HG03159 (cell line): ENCODE results near the gene KLK11.

Experiments
- ATAC-seq: cut with Tn5 transposase; IDR thresholded peaks from one replicate; pipeline ENCODE4 v1.9.1; 2021; ENCODE audit warnings: mild to moderate bottlenecking, moderate library complexity; ENCODE audit not compliant: unreplicated experiment

KLK11 gene

DNA sequence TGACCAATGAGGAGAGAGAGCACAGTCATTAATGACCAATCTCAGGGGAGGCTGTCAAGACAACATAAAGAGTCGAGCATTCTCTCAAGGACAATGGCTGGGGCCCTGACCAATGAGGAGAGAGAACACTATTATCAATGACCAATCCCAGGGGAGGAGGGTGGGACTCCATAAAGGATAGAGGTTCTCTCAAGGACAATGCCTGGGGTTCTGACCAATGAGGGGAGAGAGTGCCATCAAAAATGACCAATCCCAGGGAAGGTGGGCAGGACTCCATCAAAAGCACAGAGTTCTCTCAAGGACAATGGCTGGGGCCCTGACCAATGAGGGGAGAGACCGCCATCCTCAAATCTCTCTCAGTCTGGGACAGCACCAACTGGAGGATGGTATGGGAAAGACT is 3.3 kb upstream of the KLK11 start:
- no peak for ATAC-seq

DNA sequence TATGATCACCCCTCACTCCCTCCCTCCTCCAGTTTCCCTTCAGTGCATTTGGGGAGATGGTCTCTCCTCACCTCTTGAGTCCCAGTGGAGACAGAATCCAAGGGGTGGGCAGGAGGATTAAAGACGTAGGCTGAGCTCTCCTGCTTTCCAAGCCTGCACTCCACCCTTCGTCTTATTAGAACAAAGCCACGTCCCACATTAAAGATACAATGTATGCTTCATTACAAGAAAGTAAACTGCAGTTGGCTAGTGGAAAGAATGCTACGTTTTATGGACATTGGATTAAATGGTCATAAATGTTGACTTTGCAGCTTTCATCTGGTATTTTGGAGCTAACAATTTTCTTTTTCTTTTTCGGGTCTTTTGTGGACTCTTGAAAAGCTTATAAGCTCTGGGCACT is 1.5 kb upstream of the KLK11 start:
- no peak for ATAC-seq

DNA sequence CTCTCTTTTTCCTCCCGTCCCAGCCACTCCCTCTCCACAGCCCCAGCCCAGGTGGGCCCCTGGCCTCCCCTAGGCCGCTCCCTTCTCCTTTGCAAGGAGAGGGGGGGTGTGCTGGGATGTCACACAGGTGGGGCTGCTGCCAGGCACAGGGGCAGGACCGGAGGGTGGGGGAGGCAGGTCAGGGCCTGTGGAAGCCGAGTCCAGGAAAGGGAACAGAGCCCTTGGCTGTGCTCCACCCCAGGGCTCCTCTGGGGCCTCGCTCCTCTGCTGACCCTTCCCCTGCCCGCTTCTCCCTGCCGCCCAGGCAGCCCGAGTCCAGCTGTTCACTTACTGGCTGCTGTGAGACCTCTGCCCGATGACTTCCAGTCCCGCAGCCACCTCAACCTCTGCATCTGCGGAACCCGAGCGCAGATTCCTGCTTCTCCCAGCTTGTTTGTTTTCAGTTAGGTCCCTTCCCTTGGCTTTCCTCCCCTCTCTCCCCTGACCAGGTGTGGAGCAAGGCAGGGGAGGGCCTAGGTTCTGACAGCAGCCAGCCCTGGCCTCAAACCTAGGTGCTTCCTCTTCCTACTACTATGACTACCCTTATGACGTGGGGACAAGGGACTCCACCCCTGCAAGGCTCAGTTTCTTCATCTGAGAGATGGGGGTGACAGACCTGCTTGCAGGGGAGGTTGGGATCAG is 850 bp upstream of the KLK11 start:
- ATAC-seq = no peak

DNA sequence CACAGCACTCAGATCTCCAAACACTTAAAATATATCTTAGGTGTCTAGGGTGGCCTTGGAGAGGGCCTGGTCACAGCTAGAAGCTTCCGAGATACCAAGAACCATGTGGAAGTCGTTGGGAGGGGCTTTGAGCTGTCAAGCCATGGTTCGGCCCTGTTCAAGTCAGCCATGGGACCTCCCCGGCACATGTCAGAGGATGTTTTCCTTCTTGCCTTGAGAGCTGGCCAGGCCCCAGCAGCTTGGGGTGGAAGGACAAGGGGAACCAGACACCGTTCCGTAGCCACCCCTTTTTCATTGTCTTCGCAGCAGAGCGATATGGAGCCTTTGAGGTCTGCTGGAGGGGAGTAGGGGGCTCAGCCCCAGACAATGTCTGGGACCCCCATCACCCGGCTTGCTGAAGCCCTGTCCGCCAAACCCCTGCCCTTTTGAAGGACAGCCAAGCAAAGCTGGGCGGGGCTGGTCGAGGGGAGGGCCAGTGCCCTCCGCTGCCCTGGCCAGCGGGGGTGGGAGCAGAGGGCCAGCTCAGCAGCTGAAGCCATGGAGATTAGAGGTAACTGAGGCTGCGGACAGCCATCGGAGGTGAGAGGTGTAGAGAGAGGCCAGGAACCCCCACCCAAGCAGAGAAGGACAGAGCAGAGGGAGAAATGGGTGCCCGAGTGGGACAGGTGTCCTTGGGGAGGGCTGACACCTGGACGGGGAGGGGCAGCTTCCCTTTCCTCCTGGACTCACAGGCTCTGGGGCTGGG is 435 bp downstream of the KLK11 start:
- no peak for ATAC-seq

DNA sequence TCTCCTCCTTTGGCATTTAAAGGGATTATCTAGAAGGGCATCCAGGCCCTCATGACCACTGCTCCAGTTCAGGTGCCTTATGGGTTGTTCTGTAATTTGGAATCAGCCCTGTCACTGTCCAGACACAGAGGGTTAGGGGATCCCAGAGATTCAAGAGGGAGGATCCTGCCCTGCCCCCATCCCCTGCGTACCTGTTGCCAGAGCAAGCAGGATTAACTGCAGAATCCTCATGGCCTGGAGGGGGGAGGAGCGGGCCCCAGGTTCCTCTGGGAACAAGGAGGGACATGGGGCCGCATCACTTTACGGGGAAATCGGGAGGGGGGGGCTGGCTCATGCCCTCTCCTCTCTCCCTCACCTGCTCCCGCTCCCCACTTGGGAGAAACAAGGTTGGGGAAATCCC is 1.0 kb downstream of the KLK11 start:
- ATAC-seq = no peak

DNA sequence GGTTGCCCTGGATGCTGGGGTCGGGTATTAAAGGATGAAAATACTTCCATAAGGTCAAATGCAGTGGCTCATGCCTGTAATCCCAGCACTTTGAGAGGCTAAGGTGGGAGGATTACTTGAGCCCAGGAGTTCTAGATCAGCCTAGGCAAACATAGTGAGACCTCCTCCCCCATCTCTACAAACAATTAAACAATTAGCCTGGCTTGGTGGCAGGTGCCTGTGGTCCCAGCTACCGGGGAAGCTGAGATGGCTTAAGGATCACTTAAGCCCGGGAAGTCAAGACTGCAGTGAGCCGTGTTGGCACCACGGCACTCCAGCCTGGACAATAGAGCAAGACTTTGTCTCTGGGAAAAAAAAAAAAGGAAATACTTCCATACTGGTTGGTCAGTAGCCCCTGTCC is 1.5 kb downstream of the KLK11 start:
- ATAC-seq = no peak

DNA sequence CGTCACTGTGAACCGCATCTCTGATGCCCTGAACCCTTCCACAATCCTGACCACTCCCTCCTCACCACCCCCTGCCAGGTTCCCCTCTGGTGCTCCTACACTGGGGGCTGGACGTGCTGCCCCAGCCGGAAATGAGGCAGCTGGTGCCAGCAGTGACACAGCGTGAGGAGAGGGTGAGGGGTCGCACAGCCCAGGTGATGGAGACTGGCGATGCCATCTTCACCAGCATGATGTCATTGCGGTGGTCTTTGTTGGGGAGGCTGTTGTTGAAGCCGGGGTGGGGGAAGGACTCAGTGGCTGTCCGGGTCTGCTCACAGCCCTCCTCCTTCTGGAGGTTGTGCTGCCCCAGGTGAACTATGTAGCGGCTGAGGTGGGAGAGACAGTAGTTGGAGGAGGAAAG is 2.5 kb downstream of the KLK11 start:
- ATAC-seq = no peak

DNA sequence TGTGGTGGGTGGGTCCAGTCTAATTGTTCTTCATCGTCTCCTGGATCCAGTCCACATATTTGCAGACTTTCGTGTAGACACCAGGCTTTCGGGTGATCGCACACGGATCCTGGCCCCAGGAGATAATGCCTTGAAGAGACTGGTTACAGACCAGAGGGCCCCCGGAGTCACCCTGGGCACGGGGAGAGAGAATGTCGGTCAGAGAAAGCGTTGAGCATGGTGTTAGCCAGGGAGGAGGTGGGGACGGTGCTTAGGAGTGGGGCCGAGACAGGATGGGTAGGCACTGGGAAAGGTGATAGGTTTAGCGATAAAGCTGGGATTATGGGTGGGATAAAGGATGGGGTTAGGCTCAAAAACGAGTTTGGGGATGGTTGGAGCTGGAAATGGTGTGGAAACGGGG is 3.9 kb downstream of the KLK11 start:
- ATAC-seq = no peak

DNA sequence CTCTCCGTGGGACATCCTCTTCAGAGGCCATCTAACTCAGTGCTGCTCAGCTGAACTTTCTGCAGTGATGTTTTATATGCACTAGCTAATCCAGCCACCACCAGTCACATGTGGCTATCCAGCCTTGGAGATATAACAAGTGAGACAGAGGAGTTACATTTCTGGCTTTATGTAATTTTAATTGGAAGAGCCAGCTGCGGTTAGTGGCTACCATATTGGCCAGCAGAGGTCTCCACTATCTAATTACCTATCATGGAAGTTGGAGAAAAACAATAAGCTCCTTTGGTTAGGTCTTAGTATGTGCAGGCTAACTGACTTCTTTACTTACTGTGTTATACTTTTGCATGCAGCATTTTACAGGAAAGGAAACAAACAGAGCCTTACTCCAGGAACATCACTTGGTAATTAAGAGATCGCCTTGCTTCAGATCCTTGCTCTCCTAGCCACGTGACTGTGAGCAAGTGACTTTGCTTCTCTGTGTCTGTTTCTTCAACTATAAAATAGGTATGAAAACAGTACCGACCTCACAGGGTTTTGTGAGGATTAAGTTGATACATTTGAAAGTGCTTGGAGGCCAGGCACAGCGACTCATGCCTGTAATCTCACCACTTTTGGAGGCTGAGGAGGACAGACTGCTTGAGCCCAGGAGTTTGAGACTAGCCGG is 5.3 kb downstream of the KLK11 start:
- no peak for ATAC-seq

DNA sequence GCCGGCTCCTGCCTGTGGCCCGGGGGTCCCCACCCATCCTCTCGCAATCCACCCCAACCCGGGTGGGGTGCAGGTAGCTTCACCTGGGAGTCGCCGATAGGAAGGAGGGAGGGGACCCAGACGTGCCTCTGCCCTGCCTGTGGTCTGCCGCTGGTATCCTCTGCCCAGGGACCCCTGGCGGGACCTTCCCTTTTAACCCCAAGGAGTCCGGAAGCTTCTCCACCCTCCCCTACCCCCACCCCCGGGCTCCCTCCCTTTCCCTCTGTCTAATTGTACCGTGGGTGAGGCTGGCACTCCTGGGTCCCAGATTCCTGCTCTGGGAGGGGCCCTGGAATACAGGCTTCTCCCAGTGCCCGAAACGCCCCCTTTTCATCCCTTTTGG is 6.9 kb downstream of the KLK11 start, which contains the start of gene KLK10:
KLK10 (minus strand) TSS at position 166 of the 382 bp plus-strand sequence. CDS start 579 bp downstream, outside the sequence.
- ATAC-seq = no peak

DNA sequence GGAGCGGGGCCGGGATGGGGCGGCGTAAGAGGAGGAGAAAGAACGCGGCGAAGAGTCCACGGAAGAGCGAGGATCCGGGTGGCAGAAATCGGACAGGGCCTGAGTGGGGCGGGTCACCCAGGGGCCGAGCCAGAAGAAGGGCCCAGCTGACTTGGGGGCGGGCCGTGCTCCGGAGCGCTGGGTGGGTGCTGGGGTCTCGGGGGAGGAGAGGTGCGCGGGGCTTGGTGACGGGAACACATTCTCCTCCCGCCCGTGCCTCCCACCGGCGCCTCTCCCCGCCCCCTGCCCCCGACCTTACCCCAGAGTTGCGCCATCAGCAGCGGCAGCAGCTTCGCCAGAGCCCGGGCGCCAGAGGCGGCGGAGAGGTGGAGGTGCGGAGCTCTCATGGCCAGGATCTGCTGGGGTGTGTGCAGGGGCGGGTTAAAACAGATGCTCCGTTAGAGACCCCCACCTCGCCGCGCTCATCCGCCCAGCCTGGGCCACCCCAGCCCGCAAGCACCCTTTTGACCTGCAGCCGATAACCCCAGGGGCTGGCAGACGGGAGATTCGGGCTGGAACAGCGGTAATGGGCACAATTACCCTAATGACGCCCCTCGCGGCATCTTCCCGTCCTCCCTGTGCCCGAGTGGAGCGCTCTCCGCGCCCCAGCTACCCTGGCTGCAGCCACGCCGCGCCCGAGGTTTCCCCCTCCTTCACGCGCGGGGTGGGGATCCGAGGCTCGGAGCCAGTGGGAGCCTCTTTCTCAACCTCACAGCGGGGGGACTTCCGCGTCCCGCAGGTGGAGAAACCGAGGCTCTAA is 7.5 kb downstream of the KLK11 start:
- ATAC-seq = no peak

DNA sequence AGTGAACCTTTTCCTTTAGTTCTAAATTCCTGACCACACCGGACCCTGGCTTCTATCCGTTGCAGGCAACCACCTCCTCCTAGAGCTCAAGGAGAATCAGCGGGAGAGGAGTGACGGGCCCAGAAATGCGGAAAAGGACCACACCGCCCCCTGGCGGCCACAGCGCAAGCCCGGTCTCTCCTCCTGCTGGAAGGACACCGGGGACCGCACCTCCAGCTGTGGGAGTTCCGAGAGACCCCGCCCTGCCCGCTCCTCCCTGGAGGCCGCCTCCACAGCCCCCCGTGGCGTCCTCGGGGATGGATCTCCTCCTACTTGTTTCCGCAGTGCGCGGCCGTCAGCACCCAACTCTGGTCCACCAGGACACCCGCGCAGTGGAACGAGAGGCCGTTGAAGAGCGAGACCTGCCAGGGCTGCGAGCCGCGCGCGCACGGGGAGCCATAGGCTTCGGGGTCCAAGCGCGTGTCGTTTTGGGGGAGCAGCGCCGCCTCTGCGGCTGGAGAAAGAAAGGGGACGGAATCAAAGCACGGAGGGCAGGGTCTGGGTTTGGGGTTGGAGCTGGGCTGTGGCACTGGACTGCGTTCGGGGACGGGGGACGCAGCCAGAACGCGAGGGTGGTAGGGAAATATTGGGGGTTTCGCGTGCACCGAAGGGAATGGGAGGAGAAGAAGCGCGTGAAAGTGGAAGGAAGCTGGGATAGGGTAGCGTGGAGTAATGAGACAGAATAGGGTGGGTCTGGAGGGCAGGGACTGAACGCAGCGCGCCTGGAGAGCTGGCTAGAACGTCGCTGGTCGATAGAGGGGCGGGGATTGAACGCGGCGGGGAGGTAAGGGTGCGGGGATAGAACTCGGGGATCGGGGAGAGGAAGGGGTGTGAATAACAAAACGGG is 9.4 kb downstream of the KLK11 start:
- no peak for ATAC-seq

DNA sequence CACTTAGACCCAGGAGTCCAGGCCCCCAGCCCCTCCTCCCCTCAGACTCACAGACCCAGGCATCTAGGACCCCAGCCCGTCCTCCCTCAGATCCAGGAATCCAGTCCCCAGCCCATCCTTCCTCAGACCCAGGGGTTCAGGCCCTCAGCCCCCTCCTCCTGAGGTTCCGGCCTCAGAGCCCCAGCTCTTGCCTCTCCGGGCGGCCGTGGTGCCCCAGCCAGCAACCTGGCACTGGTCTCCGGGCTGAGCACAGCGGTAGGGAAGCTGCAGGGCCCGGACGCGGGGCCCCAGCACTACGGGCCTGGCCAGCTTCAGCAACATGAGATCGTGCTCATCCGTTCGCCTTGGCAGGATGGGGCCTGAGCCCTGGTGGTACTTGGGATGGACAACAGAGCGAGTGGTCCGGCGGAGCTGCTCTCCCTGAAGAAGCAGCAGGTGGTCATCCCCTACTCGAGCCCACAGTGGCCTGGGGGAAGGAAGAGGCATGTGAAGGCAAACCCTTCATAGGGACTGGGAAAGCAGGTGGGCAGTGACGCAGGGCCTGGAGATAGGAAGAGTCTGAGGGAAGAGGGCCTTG is 10.6 kb downstream of the KLK11 start:
- no peak for ATAC-seq

DNA sequence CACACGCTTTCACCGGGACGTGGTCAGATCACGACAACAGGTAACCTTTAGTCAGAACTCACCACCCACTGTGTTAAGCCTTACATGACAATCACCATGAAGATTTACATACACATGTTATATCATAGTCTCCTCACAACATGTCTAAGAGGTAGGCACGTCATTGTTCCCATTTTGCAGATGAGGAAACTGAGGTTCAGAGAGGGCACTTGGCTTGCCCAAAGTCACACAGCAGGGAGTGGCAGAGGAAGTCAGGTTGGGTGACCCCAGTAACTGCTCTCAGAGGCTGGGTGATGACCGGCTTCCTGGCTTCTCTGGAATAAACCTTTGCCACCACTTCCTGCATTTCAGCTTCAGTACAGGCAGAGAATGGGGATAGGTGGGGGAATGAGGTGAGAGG is 12.2 kb downstream of the KLK11 start:
- no peak for ATAC-seq

DNA sequence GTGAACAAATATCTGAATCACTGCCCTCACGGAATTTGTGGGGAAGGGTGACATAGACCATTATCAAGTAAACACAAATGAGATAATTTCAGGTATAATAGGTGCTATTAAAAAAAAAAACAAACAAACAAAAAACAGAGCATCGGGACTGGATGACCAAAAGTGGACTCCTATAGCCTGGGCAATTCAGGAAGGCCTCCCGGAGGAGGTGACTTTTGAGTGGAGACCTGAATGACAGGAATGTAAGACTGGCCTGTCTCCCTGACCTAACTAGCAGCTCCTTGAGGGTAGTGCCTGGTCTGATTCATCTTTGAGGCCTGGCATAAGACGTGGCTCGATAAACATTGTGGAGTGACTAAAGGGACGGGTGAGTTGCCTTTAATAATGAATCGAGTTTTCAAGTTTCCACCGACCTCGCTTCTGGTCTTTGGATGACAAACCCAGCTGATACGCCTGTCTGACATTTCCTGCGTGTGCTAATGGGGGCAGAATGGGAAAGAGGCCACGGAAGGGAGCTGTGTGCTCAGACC is 13.7 kb downstream of the KLK11 start:
- ATAC-seq = no peak

DNA sequence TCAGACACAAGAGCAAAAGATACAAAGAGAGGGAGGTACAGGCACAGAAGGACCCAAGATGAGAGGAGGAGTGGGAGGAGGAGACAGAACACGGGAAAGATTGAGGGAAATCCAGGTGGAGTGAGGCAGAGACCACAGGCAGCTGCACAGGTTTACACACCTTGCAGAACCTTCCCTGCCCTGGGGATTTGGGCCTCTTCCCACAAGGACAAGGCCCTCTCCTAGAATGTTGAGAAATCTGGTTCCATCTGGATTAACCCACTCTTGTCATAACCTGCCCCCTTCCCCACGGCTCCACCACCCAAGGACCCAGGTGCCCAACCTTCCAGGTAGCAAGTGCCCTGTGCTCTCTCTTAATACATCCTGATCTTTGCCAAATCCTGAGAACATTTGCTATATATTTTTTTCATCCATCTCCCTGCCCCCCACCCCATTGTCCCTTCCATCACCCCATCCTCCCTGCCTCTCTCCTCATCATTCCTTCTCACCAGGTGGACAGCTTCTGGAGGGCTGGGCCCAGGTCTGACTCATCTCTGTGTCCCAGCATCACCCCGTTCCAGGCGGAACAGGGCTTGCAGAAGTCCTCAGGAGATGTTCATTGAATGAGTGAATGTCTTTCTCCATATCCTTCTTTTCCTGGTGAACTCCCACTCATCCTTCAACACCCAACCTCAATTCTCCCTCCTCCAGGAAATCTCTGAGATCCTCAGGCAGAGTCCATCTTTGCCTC is 16.2 kb downstream of the KLK11 start:
- no peak for ATAC-seq

DNA sequence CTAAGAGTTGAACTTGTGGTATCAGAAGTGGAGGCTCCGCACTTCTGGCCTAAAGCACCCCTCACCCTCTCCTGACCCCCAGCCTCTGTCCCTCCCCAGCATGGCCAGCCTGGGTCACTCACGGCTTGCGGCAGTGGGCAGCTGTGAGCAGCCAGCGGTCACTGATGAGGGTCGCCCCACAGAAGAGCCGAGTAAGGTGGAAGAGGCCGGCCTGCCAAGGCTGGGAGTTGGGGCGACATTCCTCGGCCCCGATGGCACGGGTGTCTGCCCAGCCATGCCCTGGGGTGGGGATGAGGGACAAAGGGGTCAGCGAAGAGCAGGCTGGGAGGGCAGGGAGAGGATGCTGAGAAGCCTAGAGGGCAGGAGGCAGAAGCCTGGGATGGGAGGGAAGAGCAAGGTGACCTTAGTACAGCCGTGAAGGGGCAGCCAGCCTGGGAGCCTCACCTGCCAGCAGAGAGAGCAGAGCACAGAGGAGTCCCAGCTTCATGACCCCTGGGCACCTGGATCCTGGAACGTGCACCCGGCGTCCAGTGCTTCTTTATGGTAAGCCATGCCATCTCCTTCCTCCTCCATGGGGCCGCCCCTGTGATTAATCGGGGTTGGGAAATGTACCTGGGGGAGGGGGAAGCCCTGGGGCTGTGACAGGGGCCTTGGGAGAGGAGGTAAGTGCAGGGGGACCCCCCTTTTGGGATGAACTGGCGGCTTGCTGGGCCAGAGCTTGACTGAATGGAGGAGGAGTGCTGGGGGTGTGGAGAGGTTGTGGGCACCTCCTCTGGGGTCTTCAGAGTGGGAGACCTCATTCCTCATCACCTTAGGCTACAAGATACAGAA is 17.1 kb downstream of the KLK11 start:
- no peak for ATAC-seq

DNA sequence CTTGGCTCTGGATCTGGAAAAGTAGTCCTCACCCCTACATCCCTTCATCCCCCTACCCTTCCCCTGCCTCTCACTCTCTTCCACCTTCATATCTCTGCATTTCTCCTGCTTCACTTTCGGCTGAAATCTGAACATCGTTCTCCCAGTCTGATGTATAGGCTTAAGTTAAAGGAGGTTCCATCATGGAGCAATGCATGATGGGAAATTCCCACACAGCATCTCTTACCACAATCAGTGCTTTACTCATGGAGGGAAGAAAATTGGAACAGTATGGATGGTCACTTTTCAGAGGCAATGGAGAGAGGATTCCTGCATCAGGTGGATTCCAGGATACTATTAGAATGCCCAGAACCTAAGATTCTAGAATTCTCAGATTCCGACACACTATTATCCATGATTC is 18.9 kb downstream of the KLK11 start:
- ATAC-seq = no peak
